ENCODE measurements around the gene TMEM126B.

The TMEM126B gene

DNA sequence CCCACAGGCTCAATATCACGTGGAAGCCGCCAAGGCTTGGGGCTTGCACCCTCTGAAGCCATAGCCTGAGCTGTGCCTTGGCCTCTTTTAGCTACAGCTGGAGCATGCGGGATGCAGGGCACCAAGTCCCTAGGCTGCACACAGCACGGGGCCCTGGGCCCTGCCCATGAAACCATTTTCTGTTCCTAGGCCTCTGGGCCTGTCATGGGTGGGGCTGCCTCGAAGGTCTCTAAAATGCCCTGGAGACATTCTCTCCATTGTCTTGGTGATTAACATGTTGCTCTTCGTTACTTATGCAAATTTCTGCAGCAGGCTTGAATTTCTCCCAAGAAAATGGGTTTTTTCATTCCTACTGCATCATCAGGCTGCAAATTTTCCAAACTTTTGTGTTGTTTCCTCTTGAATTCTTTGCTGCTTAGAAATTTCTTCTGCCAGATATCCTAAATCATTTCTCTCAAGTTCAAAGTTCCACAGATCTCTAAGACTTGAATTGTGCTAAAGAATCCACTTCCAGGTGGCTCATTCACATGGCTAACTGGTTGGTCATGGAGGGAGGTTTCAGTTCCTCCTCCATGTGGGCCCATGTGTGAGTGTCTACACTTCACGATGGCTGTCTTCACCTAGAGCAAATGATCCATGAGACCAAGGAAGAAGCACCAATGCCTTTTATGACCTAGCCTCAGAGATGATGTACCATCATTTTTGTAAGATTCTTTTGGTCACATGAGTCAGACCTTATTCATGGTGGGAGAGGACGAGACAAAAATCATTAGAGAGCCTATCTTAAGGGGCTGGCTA, 43.9 kb downstream of the TMEM126B start:
- peak in 1 of 10 donors; percentile 34 for DNase-seq
- intact Hi-C loops (cut with DNase I): no loop called here

DNA sequence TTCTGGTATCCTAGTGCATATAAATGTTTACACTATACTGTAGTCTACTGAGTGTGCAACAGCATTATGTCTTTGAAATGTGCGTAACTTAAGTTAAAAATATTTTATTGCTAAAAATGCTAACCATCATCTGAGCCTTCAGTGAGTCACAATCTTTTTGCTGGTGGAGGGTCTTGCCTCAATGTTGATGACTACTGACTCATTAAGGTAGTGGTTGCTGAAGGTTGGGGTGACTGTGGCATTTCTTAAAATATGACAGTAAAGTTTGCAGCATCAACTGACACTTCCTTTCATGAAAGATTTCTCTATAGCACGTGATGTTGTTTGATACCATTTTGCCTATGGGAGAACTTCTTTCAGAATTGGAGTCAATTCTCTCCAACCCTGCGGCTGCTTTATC, 45.0 kb downstream of the TMEM126B start:
- intact Hi-C loops (cut with DNase I): no loop called here
- DNase-seq: no peak

DNA sequence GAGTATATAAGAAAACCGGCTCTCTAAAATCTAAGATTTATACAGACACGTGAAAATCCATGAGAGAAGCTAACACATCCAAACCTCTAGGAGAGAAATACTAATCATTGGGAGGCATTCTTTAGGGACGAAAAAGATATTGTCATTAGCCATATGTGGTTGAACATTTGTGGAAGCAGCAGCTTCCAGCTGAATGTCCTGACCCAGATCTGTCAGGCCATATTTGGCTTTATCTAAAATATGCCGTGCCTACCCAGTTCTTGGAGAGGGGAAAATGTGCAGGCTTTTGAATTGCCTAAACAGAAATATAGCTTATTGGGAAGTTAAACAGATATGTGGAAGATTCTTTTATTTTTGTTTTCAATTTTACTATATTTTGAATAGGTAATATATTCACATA, 51.2 kb downstream of the TMEM126B start:
- intact Hi-C loops (cut with DNase I): no loop called here
- no peak for DNase-seq

DNA sequence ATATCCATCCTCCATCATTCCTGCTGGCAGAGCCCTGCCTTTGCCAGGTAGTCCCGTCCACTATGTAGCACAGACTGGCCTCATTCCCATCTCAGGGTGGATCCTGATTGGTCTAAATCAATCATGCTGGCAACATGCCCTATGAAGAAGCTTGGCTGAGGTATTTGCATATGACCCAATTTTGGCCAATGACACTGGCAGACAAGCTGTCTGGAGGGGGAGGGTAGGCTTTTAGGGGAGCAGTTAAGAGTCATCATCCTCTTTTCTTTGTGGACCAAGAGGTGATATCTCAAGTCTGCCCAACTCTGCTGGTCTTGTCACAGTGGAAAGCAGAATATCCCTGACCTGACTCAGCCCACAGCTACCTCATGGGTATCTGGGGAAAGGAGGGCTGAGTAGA, 52.5 kb downstream of the TMEM126B start:
- intact Hi-C loops (cut with DNase I): no loop called here
- no peak for DNase-seq

DNA sequence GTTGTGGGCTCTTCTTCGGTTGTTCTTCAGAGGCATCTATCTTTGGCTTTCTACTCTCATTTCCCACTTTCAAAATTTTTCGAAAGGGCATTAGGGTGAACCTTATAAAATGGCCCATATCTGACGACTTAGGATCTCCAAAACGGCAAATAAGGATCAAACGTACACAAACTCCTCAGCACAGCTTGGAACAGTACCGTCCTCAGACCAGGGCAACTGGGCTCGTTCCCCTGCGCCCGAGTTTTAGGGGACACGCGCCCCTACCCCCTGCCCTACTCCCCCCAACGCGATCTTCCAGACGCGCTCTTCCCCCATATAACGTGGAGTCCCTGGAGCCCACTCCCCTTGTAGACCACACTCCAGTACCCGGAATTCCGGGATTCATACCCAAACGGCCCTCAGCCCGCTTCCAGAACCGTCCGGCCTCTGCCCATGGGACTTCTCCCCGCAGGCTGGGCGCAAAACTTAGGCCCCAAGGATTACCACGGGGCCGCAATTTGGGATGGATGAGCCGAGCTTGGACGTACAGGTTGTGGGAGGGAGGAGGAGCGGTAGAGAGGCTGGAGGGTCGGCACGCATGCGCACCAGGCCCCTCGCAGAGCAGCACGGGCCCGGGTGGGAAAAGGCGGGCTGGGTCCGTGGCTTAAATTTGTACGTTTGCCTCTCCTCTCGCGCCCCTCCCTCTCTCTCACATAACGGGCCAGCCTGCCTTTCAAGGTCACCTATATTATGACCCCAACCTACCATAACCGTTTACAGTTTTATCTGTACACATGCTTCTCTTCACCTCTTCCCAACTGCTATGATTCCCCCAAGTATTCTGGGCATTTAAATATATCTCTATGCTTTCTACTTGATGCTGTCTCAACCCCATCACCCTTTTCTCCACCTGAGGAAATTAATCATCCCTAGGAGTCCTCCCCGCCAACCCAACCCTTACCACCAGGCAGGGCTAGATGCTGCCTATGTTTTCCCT, 54.2 kb downstream of the TMEM126B start:
- peak; percentile 45 to 95 (median 70) for DNase-seq
- intact Hi-C loops (cut with DNase I): no loop called here

DNA sequence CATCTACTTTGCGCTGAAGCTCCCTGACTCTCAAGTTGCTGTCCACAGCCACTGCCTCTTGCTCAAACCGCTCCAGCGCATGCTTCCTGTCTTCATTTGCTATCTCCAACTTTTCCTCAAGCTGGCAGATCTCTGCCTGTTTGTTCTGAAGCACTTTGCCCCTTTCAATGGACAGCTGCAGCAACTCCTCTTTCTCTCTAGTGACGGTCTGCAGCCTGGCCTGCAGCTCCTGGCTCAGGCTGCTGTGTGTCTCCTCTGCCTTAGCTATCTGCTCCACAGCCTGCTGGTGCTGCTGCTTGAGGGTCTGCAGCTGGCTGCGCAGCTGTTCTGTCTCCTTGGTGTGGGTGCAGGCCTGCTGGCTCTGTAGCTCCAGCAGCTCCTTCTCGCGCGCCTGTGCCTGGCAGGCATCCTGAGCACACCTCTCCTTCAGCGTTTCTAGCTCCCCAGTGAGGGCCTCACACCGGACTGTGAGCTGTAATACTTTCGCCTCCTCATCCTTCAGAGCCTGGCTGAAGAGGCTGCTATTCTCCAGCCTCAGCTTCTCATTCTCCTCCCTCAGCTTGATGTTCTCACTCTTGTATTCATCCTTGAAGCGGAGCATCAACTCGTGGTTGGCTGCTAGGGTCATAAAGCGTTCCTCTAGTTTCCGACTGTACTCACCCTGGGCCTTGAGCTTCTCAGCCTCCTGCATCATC, 56.9 kb downstream of the TMEM126B start:
- peak in 4 of 10 donors; percentile 12 to 83 (median 44) for DNase-seq
- intact Hi-C loops (cut with DNase I): no loop called here

DNA sequence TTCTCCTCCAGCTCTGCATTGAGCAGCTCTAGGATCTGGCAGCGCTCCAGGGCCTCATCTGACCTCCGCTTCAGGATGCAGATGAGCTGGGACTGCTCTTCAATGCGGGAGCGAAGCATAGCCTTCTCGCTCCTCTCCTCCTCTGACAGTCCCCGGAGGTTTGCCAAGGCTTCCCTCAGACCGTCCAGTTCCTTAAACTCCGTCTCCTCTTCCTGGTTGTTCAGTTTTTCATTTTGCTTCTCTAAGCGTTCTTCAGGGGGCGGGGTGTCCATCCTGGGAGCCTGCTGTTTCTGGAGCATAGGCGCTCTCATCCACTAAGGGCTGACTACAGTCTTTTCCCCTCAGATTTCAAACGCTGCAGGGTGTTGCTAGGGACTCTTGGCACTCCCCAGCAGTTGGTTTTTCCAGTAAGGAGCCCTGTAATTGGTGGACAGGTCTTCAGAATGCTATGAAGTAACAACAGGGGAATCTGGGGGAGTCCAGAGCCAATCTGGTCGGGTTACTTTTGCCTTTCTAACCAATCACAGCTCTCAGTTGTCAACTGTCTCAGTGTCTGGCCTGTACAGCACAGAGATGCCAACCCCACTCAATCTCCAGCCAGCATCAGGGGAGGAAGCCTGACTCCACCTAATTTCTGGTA, 57.5 kb downstream of the TMEM126B start, which contains the start of gene CCDC89:
Gene CCDC89, minus strand, starts transcription at position 376 of the 640 bp plus-strand sequence. Its CDS starts 65 bp downstream, at position 311.
- DNase-seq: peak; percentile 29 to 93 (median 50)
- intact Hi-C loops (cut with DNase I): no loop called here
